Transverse colon (tissue), 3 donors: ENCODE results near the gene ZNF235.

ENCODE experiments used
- CTCF ChIP-seq, 5 experiments: fragments of 200-600 bp in 3 of 5; fragments of 450-650 bp in 2 of 5; sonication (generic) in 3 of 5; IDR thresholded peaks; 1 replicate in 2 of 5; 2 replicates in 3 of 5; pipeline ENCODE4 v1.5.1; 2016 to 2017; ENCODE audit warnings: antibody characterized with exemption in 5 of 5, inconsistent platforms in 3 of 5, mild to moderate bottlenecking in 2 of 5, moderate library complexity in 1 of 5
- POLR2A ChIP-seq: fragments of 450-650 bp; IDR thresholded peaks from one replicate; pipeline ENCODE4 v1.6.1; 2016; ENCODE audit warnings: antibody characterized with exemption, mild to moderate bottlenecking, moderate library complexity

- TF ChIP-seq CTCF (IDR thresholded peaks at IDR 0.05) (no peak), POLR2A (no peak)
These were observed 41.7 kb upstream of the ZNF235 start for GRCh38 chr19:44346556-44346955.
